ENCODE measurements around the gene CHPF.

The CHPF gene

DNA sequence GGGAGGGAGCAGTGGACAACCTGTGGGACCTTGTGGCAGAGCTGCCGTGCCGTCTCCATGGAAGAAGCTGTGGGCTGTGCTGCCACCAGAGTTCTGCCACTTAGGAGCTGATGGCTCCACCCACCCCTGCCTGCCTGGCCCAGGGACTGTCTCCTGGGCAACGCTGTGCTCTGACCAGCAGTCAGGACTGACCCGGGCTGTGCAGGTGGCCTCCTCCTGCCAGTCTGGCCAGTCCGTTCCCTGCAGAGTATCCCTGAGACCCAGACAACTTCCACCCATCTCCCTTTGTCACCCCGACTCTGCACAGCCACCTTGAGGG is 16.6 kb downstream of the CHPF start:
- peak; percentile 30 for DNase-seq

GRCh38 chr2:219526320-219527075 is 17.1 kb downstream of the CHPF start:
- no peak for DNase-seq

- no peak for DNase-seq
Measured at GRCh38 chr2:219525533-219526232, 17.9 kb downstream of the CHPF start.

DNA sequence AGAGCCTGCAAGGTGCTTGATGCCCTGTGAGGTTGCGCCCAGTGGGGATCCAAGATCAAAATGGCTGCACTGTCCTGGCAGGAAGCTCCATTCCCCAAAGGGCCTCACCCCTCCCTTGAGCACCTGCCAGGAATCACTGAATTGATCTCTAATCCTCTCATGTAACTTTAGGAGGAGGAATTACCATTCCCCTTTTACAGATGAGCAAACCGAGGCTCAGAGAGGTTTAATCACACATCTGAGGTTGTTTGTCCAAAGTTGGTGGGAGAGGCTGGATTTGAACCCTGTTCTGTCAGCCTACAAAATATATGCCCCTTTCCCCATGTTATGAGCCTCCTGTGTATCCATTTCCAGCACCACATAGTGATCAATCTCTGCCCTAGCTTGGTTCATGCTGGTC is 18.8 kb downstream of the CHPF start:
- no peak for DNase-seq

DNA sequence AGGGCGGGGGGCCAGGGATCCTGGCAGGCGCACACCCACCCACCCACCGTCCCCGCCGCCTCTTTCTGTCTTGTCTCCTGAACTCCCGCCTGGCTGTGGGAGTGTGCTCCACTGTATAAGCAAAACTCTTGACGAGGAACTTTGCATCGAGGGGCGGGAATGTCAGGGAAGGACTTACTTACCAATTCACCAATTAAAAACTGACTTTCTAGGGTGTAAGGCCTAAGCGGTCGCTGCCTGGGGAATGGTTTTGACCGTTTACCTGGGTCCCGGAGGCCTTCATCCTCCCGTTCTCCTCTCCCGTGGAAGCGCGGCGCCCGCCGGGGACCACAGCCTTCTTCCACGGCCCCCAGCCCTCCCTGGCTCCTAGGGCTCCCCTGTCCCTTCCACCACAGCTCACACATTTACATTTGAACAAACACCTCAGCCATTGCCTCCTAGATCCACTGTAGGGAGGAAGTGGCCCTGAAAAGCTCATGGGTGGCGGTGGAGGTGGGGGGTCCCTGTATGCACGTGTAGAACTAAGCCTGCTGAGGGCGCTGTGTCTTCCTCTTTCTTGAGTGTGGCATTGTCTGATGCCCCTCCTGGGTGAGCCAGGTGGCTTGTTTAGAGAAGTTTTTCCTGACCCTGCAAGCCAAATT is 20.5 kb downstream of the CHPF start:
- DNase-seq: no peak

- peak; percentile 24 for DNase-seq
Measured at GRCh38 chr2:219522111-219523030, 21.2 kb downstream of the CHPF start.

DNA sequence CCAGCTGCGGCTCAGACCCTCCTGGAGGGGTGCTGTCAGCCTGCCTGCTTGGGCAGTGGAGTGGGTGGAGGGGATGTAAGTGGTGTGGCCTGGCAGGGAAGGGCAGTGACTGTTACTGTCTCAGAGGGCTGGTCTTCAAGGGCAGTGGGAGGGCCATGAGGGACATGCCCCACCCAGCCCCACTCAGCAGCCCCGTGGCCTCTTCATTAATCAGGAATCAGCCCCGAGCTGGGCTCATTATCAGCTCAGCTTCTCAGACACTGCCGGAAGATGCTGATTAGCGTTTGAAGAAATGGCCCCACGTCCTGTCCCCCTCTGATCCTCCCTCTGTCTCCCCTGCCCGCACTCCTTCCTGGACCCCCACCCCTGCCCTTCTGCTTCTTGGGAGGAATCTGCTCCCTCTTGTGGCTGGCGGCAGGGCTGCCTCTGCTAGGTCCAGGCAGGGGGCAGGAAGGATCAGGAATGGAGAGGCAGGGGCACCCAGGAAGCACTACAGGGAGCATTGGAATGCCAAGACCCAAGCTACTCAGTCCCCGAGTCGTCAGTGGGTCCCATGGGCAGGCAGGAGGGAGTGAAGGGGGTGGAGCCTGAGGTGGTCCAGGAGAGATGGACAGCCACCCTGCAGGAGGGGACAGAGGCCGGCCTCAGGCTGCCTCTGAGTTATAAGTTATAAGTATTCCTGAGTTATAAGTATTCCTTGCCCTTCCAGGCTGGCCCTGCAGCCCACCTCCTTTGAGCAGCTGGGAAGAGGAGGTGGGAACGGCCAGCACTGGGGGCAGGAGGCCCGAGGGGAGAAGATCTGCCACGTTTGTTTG is 22.3 kb downstream of the CHPF start:
- DNase-seq: peak; percentile 15

- no peak for DNase-seq
Measured at GRCh38 chr2:219520079-219520478, 23.5 kb downstream of the CHPF start.

DNA sequence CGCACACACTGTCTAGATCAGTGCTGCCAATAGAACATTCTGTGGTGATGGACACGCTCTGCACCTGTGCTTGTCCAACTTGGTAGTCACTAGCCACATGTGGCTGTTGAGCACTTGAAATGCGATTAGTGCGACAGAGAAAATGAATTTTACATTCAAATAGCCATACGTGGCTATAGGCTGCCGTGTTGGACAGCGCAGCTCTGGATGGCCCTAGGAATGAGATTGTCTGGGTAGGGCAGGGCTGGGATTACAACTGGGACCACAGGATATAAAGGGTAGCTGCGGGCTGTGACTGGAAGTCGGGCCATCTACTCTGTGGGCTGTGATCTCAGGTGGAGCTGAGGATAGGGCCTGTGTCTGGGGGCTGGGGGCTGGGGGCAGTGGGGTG is 24.1 kb downstream of the CHPF start:
- no peak for DNase-seq

DNA sequence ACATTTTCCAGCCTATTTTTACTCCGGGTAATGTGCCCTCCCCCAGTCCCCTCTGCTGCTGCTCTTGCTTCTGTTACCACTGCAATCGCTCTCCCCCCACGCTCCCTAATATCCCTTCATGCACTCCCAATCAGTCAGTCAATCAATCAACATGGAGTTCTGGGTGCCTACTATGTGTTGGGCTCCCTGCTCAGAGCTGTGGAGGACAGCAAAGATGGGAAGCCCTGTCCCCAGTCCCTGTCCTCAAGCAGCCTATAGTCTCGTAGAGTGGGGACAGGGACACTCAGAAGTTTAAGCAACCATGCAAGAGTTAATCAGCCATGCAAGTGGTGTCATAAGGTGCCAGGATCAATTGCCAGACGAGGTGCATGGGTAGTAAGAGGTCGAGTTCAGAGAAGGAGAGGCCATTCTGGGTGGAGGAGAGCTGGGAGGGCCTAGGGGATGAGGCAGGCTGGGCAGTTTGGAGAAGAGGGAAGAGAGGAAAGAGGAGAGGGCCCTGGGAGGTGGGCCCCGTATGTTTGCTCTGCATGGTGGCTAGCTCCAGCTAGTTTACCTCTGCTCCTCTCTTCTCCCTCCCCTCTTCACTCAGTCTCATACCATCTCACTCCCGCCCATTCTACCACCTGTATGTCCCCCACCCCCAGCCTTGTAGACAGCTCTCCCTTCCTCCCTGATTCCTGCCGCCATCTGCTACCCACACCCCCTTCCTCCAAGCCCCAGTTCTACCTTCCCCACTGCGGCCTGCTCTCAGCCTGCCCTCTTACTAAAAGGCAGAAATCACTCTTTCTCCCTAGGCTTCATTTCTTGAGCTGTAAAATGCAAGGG is 25.4 kb downstream of the CHPF start:
- DNase-seq: no peak

DNA sequence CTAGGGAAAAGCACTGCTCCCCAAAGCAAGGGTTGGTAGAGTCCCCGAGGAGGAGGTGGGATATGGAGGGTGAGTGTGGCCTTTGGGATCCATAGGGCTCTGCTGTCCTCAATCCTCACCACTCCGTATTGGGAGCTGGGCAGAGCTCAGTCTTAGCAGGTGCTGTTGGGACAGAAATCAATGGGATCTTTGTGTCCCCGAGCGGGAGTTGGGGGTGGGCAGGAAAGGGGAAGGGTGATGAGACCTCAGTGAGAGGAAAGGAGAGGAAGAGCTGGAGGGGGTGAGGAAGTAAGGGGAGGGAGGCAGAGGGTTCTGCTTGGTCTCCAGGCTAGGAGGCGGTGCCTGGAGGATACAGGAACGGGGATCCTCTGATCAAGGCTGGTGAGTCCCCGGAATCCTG is 26.7 kb downstream of the CHPF start:
- DNase-seq: no peak

GRCh38 chr2:219515874-219516629 is 27.6 kb downstream of the CHPF start:
- DNase-seq: no peak

GRCh38 chr2:219514836-219515235 is 28.8 kb downstream of the CHPF start:
- no peak for DNase-seq

- no peak for DNase-seq
Measured at GRCh38 chr2:219514196-219514761, 29.3 kb downstream of the CHPF start, which contains the start of gene ASIC4. Gene ASIC4, plus strand, starts transcription at chr2:219514482. Its CDS starts 243 bp downstream, at chr2:219514725.

DNA sequence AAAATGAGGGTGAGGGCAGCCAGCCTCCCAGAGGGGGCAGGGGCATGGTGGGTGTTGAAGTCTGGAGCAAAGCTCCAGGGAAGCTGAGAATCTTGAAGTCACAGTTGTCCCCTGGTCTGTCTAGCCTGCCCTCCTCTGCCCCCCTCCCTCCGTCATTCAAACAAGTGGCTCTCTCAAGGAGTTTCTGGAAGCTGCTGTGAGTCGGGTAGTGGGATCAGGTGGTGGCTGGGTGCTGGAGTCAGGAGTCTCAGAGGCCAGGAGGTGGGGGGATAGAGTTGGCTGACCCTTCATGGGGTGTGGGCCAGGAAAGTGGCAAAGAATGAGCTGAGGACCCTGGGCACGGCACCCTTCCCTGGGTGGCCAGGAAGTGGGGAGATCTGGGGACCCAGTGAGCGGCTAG is 29.8 kb downstream of the CHPF start:
- no peak for DNase-seq

DNA sequence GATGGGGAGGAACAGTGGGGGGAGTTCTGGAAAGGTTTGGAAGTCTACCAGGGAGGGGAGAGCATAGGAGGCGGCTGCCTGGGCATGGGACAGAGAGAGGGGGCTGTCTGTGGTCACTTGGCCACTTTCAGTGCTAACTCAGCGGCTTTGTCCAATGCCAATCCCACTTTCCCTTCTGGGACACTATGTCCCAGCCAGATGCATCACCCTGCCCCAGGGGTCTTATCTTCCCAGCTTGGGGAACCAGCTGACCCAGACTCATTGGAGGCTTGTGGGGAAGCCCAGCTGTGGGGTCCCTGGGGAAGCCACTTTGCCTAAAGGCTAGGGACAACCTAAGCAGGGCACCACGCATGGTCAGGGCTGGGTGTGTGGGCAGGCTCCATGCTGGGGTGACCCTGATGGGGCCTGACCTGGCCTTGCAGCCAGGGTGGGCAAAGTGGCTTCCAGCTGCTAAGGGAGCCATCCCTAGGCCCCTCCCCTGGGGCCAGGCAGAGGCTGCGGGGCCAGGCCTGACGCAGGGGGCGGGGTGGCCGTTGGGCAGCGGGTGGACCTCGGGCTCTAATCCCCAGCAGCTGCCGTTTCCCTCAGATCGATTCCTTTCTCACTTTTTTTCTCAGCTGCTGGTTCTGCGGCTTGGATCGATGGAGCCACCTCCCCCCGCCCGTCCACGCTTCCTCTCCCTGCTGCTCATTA is 30.9 kb downstream of the CHPF start:
- DNase-seq: no peak

GRCh38 chr2:219511547-219512325 is 31.9 kb downstream of the CHPF start:
- DNase-seq: no peak

GRCh38 chr2:219510512-219511135 is 33.0 kb downstream of the CHPF start:
- no peak for DNase-seq
